HFF-Myc (cell line): ENCODE measurements around the gene PLD4.

Experiments
- DNase-seq: peaks from one replicate; pipeline ENCODE4 v3.0.0-alpha.2; 2011; ENCODE audit warnings: low read depth; ENCODE audit errors: extremely low read depth
- H3K4me3 ChIP-seq: replicated peaks from 2 replicates; pipeline ENCODE4 v1.5.1; 2011; ENCODE audit warnings: low read depth, mild to moderate bottlenecking, control low read depth, low read length
- TF ChIP-seq, protein P1 (sequence below): IDR thresholded peaks from 2 replicates; pipeline ENCODE4 v1.5.1; 2012; ENCODE audit warnings: mild to moderate bottlenecking, low read depth, low read length, control low read depth; ENCODE audit errors: missing control alignments

Gene PLD4

DNA sequence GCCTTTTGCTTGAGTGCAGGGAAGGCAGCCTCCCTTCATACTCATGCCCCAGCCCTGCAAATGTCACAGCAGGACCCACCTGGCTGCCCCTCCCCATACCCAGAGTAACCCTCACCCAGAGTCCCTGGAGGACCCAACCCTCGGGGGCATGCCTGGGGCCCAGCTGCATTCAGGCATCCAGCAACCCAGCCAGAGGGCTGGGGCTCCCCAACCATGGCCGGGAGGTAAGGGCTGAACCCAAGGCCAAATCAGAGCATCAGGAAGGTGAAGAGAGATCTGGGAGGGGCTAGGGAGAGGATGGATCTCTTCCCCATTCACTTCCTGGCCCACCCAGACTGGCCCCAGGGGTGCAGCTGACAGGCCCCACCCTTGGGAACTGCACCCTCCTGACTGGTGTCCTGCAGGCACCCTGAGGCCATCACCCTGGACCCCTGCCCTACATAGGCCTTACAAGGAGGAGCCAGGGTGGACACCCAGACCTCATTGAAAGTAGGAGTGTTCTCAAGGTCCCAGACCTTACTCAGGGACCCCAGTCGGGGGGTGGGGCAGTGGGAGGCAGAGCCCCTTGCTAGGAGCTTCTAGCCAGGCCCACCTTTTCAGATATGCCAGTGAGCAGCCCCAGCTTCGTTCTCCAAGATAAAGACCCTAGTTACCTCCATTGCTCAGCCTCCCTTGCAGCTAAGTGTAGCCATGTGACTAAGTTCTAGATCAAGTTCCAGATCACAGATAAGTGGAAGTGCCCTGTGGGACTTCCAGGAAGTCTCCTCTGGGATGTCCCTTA is 849 bp upstream of the PLD4 start:
- TF ChIP-seq, protein P1, sequence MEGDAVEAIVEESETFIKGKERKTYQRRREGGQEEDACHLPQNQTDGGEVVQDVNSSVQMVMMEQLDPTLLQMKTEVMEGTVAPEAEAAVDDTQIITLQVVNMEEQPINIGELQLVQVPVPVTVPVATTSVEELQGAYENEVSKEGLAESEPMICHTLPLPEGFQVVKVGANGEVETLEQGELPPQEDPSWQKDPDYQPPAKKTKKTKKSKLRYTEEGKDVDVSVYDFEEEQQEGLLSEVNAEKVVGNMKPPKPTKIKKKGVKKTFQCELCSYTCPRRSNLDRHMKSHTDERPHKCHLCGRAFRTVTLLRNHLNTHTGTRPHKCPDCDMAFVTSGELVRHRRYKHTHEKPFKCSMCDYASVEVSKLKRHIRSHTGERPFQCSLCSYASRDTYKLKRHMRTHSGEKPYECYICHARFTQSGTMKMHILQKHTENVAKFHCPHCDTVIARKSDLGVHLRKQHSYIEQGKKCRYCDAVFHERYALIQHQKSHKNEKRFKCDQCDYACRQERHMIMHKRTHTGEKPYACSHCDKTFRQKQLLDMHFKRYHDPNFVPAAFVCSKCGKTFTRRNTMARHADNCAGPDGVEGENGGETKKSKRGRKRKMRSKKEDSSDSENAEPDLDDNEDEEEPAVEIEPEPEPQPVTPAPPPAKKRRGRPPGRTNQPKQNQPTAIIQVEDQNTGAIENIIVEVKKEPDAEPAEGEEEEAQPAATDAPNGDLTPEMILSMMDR, result no peak
- H3K4me3 ChIP-seq, result no peak overlapping the region
- DNase-seq, result no peak

DNA sequence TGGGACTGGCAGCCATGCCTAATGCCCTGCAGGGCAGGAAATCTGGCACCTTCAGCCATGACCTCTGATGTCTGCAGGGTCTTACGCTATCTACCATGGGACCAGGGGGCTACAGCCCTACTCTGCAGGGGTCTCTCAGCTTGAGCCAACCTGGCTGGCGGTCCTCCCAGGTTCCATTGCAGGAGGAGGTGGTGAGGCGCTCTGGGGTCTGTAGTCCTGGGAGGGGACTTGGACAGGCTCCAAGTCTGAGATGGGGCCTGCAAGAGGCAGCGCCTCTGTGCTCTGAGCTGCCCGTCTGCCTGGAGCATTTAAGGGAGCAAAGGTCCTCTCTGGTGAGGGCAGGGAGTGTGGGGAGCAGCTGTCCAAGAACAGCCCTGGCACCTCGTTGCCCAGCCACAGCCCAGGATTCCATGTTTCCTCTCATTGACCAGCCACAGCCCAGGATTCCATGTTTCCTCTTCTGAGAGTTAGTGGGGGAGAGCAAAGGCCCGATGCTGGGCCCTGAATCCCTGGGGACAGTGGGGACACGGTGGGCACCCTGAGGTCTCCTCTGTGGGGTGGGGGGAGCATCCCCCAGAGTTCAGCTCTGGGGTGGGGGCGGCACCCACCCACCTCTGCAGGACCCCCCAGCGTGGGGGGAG is 655 bp downstream of the PLD4 start:
- no peak overlapping the region for H3K4me3 ChIP-seq
- no peak for DNase-seq
- TF ChIP-seq, protein P1, result no peak

DNA sequence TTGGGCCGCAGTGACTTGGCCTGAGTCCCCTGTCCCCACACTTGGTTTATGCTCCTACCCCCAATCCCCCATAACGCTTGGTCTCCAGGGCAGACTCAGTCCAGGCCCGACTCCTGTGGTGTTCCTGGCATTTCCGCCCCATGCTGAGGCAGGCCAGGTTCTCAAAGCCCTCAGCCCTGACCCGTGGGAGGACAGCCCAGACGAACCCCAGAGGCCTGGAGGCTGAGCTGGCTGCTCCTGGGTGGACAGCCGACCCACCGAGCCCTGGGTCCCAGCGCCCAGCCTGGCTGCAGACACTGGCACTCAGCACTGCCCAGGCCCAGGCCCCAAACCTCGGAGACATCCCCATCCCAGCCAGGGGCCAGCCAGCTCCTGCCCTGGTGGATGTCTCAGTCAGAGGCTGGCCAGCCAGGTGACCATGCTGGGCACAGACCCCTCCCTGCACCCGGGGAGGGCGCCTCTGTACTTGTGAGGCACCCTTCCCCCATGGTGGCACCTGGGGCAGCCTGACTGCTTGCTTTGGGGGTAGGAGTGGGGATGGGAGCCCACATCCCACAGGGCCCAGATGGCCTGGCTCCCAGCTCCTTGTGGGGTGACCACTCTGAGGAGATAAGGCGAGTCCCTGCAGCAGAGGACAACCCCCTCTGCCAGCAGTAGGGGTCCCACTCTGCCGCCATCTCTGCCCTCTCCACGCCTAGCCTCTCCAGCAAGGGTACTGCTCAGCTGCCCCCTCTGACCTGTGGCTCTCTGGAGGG is 1.4 kb downstream of the PLD4 start:
- H3K4me3 ChIP-seq, result no peak overlapping the region
- TF ChIP-seq, protein P1, result no peak
- no peak for DNase-seq

DNA sequence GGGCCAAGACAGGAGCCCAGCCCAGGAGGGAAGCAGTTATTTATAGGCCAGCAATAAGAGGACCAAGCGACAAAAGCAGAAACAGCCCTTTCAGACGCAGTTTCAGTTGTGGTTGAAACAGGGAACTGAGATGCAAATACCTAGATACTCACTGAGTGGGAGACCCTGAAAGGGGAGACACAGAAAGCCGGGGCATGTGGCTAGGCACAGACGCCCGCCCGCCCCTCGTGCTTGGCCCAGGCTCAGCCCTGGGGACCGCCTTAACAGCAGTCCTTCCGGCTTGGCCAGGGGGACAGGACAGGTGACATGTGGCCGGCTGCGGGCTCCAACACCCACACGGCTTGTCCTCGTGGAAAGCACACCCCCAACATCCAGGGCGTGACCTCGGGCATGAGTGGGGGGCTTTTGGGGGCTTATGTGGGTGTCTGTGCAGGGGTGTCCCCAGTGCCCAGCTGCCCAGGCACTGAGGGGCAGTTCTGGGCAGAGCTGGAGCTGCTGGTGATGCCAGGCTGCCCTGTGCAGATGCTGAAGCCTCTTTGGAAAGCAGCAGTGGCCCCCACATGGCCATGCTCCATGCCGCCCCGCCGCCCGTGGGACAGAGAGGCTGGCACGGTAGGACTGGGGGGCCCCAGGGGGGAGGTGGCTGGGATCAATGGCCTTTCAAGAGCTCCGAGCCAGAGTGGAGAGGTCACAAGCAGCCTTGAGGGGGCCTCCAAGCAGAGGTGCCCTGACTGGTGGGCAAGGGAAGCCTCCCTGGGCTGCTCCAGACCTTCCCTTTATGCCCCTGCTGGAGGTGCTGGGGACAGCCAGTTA is 2.1 kb downstream of the PLD4 start:
- DNase-seq, result no peak
- no peak overlapping the region for H3K4me3 ChIP-seq
- TF ChIP-seq, protein P1, result no peak

DNA sequence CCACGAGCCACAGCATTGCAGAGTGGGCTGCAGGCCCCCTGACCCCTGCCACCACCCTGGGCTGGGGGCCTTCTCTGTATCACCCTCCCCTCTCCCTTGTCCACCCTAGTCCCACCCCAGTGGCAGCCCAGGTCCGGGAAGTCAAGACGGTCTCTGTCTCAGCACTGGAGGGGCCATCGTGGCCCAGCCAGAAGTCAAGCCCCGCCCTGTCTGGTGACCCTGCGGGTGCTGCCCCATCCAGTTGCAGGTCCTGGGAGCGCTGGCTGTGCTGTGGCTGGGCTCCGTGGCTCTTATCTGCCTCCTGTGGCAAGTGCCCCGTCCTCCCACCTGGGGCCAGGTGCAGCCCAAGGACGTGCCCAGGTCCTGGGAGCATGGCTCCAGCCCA is 2.7 kb downstream of the PLD4 start:
- TF ChIP-seq, protein P1, result no peak
- no peak overlapping the region for H3K4me3 ChIP-seq

DNA sequence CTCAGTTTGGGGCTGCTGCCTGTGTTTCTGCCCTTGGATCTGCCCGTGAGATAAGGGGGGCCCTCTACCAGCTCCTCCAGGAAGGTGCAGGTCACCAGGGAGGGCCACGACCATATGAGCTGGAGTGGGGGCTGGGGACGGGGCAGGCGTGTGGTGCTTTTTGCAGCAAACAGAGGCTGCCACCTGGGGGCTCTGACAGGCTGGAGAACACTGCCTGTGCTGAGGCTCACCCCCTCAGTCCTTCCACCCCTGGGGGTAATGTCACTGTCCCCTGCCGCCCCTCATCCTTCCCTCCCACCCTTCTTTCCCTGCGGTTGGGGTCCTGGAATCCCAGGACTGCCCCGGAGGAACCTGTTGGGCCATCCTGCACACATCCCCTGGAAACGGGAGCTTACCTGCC is 3.2 kb downstream of the PLD4 start:
- no peak for DNase-seq
- TF ChIP-seq, protein P1, result no peak
- no peak overlapping the region for H3K4me3 ChIP-seq

More for the DNA sequence above, 2.7 kb downstream of the PLD4 start:
- DNase-seq, result no peak
